Small intestine (tissue), 7 donors: Measurements from ENCODE around the gene JDP2. TPM values are rescaled to one million over a fixed set of nuclear protein-coding genes. Genes with fewer than 3 reads are reported as not detected.

ENCODE experiments used
- DNase-seq, 2 donors: peaks; one replicate each; pipeline versions ENCODE4 v3.0.0 to v3.0.0-alpha.2; 2013
- FAIRE-seq: peaks from 2 replicates; lab custom pipeline; 2012; peaks lifted over from hg19 to GRCh38; lab: Jason Lieb, UNC
- H3K27ac ChIP-seq, 3 donors: one replicate each; pipeline ENCODE4 v1.5.1; 2013; ENCODE audit warnings: low read length in 2 of 3, mild to moderate bottlenecking in 2 of 3, control low read depth in 1 of 3, inconsistent platforms in 1 of 3, low read depth in 1 of 3, moderate library complexity in 1 of 3
- H3K27me3 ChIP-seq, 3 donors: one replicate each; pipeline ENCODE4 v1.6.1; 2013; ENCODE audit warnings: low read length in 3 of 3, inconsistent platforms in 1 of 3; ENCODE audit not compliant: control insufficient read depth in 3 of 3, insufficient read depth in 3 of 3
- H3K36me3 ChIP-seq, 3 donors: one replicate each; pipeline ENCODE4 v1.6.1; 2013; ENCODE audit warnings: low read length in 3 of 3, inconsistent platforms in 1 of 3, low read depth in 1 of 3, mild to moderate bottlenecking in 1 of 3, moderate library complexity in 1 of 3; ENCODE audit not compliant: control insufficient read depth in 3 of 3, insufficient read depth in 2 of 3
- H3K4me1 ChIP-seq, 3 donors: one replicate each; pipeline ENCODE4 v1.6.1; 2013; ENCODE audit warnings: low read length in 2 of 3, inconsistent platforms in 1 of 3, low read depth in 1 of 3, mild to moderate bottlenecking in 1 of 3, moderate library complexity in 1 of 3; ENCODE audit not compliant: control insufficient read depth in 3 of 3, insufficient read depth in 2 of 3
- H3K4me3 ChIP-seq, 3 donors: one replicate each; pipeline ENCODE4 v1.5.1; 2013; ENCODE audit warnings: low read length in 3 of 3, control low read depth in 1 of 3, inconsistent platforms in 1 of 3, low read depth in 1 of 3, mild to moderate bottlenecking in 1 of 3, moderate library complexity in 1 of 3
- H3K9me3 ChIP-seq, 2 donors: one replicate each; pipeline ENCODE4 v1.6.1; 2013; ENCODE audit warnings: low read depth in 1 of 2, low read length in 1 of 2; ENCODE audit not compliant: control insufficient read depth in 2 of 2, insufficient read depth in 1 of 2
- WGBS, 3 donors: extraction: QIAGEN DNeasy Blood & Tissue Kit; methylation state at CpG; one replicate each; pipeline ENCODE4 v1.1.7; 2013; 5-methylcytosine and 5-hydroxymethylcytosine counted together
- polyA plus RNA-seq, 4 donors: library from polyadenylated mRNA; stranded (reverse) in 3 of 4; unstranded in 1 of 4; fragments of 200-250 nt in 3 of 4; fragments of 120-200 nt in 1 of 4; gene quantifications; one replicate each; pipeline versions ENCODE4 v1.2.1 to v1.2.3, GENCODE V29; 2013
- donor health status: healthy with polysubstance abuse.
- donor health status: control.
- donor health status: control.
- donor health status: Bipolar disorder and iron deficiency.
- donor health status: healthy.

Gene JDP2
- polyA plus RNA-seq, 4 donors, result 26.1 to 45.6 (median 42.2) TPM

GRCh38 chr14:75401361-75401760 lies 26.5 kb upstream of the JDP2 start:
- H3K27ac ChIP-seq, result peak overlapping the region in 1 of 3 donors; percentile 91

GRCh38 chr14:75402867-75403413 lies 24.9 kb upstream of the JDP2 start:
- Histone ChIP-seq H3K36me3 (peaks cover 0 to 3% (median 0%) of the 10 kb centered on the region in 3 donors), H3K27ac (no peak overlapping the region), H3K27me3 (no peaks in the 10 kb centered on the region), H3K4me1 (peaks cover 4 to 15% (median 4%) of the 10 kb centered on the region in 3 donors), H3K9me3 (peaks cover 0 to 11% of the 10 kb centered on the region in 2 donors), H3K4me3 (no peak overlapping the region)
- DNase-seq (peak in 1 of 2 donors; percentile 19), FAIRE-seq (no peak)
- WGBS, 3 donors, result 87 to 95% (median 94%) methylated on average over 5 of the region's 5 CpGs

More at GRCh38 chr14:75401361-75401760, 26.5 kb upstream of the JDP2 start:
- H3K36me3 ChIP-seq, result peaks cover 0 to 3% (median 0%) of the 10 kb centered on the region in 3 donors
- H3K9me3 ChIP-seq, result peaks cover 0 to 11% of the 10 kb centered on the region in 2 donors
- DNase-seq (peak; percentile 56 to 63), FAIRE-seq (no peak)
- peaks cover 4 to 15% (median 4%) of the 10 kb centered on the region in 3 donors for H3K4me1 ChIP-seq
- H3K27me3 ChIP-seq, result no peaks in the 10 kb centered on the region
- WGBS, 3 donors, result 24 to 41% (median 35%) methylated on average over 10 of the region's 10 CpGs
- H3K4me3 ChIP-seq, result no peak overlapping the region

- no peak overlapping the region for H3K4me3 ChIP-seq
- H3K9me3 ChIP-seq, result peaks cover 0 to 4% of the 10 kb centered on the region in 2 donors
- H3K27ac ChIP-seq, result no peak overlapping the region
- no peaks in the 10 kb centered on the region for H3K27me3 ChIP-seq
- DNase-seq (no peak), FAIRE-seq (no peak)
- peaks cover 3 to 13% (median 4%) of the 10 kb centered on the region in 3 donors for H3K4me1 ChIP-seq
- no peaks in the 10 kb centered on the region for H3K36me3 ChIP-seq
- 74 to 86% (median 77%) methylated on average over 4 of the region's 4 CpGs for WGBS, 3 donors
Measured at GRCh38 chr14:75404847-75405246, 23.0 kb upstream of the JDP2 start.

GRCh38 chr14:75406102-75406501 lies 21.7 kb upstream of the JDP2 start:
- Histone ChIP-seq H3K9me3 (peaks cover 0 to 4% of the 10 kb centered on the region in 2 donors), H3K36me3 (no peaks in the 10 kb centered on the region), H3K27ac (no peak overlapping the region), H3K4me1 (peaks cover 0 to 2% (median 0%) of the 10 kb centered on the region in 3 donors), H3K4me3 (no peak overlapping the region), H3K27me3 (no peaks in the 10 kb centered on the region)
- FAIRE-seq (no peak), DNase-seq (no peak)
- WGBS, 3 donors, result 69 to 76% (median 76%) methylated on average over 2 of the region's 2 CpGs

GRCh38 chr14:75406856-75407255 lies 21.0 kb upstream of the JDP2 start:
- no peak for FAIRE-seq
- Histone ChIP-seq H3K27ac (no peak overlapping the region), H3K4me1 (no peaks in the 10 kb centered on the region)

GRCh38 chr14:75409316-75410205 lies 18.3 kb upstream of the JDP2 start:
- no peak overlapping the region for H3K4me3 ChIP-seq
- H3K4me1 ChIP-seq, result no peaks in the 10 kb centered on the region
- WGBS, 3 donors, result 91 to 93% (median 92%) methylated on average over 10 of the region's 10 CpGs
- DNase-seq, result no peak
- FAIRE-seq, result no peak
- H3K9me3 ChIP-seq, result peaks cover 0 to 2% of the 10 kb centered on the region in 2 donors
- no peak overlapping the region for H3K27ac ChIP-seq
- H3K36me3 ChIP-seq, result no peaks in the 10 kb centered on the region
- no peaks in the 10 kb centered on the region for H3K27me3 ChIP-seq

More at GRCh38 chr14:75406856-75407255, 21.0 kb upstream of the JDP2 start:
- no peak for DNase-seq
- Histone ChIP-seq H3K9me3 (peaks cover 0 to 4% of the 10 kb centered on the region in 2 donors), H3K36me3 (no peaks in the 10 kb centered on the region), H3K4me3 (no peak overlapping the region), H3K27me3 (no peaks in the 10 kb centered on the region)
- WGBS, 3 donors, result 90 to 96% (median 96%) methylated on average over 3 of the region's 3 CpGs

GRCh38 chr14:75411214-75411540 lies 16.6 kb upstream of the JDP2 start:
- FAIRE-seq (no peak), DNase-seq (no peak)
- 70 to 73% (median 71%) methylated on average over 6 of the region's 6 CpGs for WGBS, 3 donors
- Histone ChIP-seq H3K9me3 (peaks cover 0 to 2% of the 10 kb centered on the region in 2 donors), H3K4me3 (no peak overlapping the region), H3K27me3 (no peaks in the 10 kb centered on the region), H3K4me1 (no peaks in the 10 kb centered on the region), H3K27ac (no peak overlapping the region), H3K36me3 (no peaks in the 10 kb centered on the region)

- 4 to 44% (median 27%) methylated on average over 2 of the region's 2 CpGs for WGBS, 3 donors
- no peak for FAIRE-seq
- Histone ChIP-seq H3K27ac (no peak overlapping the region), H3K27me3 (no peaks in the 10 kb centered on the region), H3K9me3 (peaks cover 0 to 2% of the 10 kb centered on the region in 2 donors), H3K4me1 (no peaks in the 10 kb centered on the region), H3K4me3 (no peak overlapping the region), H3K36me3 (no peaks in the 10 kb centered on the region)
- DNase-seq, result peak in 1 of 2 donors; percentile 63
Measured at GRCh38 chr14:75413013-75413412, 14.8 kb upstream of the JDP2 start.
